Measurements from ENCODE around the gene AKR1C4.

GRCh38 chr10:5260828-5261227 is 64.2 kb downstream of the AKR1C4 start:
- TF ChIP-seq, protein P1, sequence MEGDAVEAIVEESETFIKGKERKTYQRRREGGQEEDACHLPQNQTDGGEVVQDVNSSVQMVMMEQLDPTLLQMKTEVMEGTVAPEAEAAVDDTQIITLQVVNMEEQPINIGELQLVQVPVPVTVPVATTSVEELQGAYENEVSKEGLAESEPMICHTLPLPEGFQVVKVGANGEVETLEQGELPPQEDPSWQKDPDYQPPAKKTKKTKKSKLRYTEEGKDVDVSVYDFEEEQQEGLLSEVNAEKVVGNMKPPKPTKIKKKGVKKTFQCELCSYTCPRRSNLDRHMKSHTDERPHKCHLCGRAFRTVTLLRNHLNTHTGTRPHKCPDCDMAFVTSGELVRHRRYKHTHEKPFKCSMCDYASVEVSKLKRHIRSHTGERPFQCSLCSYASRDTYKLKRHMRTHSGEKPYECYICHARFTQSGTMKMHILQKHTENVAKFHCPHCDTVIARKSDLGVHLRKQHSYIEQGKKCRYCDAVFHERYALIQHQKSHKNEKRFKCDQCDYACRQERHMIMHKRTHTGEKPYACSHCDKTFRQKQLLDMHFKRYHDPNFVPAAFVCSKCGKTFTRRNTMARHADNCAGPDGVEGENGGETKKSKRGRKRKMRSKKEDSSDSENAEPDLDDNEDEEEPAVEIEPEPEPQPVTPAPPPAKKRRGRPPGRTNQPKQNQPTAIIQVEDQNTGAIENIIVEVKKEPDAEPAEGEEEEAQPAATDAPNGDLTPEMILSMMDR (IDR thresholded peaks at IDR 0.05; ENCODE audit: low read length): no peak
- no peak for TF ChIP-seq EZH2 (IDR thresholded peaks at IDR 0.05; ENCODE audit: borderline replicate concordance, low read length)

Measured in OCI-LY1 (cell line).